PC-9 (cell line): ENCODE results near the gene ATP2B2.

Source experiments
- CTCF ChIP-seq: fragments of 200-600 bp; sonication (generic); conservative IDR thresholded peaks from 2 replicates; pipeline ENCODE4 v1.6.1; 2017; ENCODE audit warnings: mixed run types, antibody characterized with exemption, mild to moderate bottlenecking, moderate library complexity
- EZH2 ChIP-seq: fragments of 200-600 bp; sonication (generic); IDR thresholded peaks from 2 replicates; pipeline ENCODE4 v1.8.0; 2017; ENCODE audit warnings: antibody characterized with exemption, low read depth

- TF ChIP-seq CTCF (no peak), EZH2 (peak; percentile 38; the same call in 1 of the 2 replicates)
Observed at GRCh38 chr3:10327592-10327991, 177.8 kb downstream of the ATP2B2 start.
